Hepatocyte (in vitro differentiated cells): Measurements from ENCODE around the gene L1TD1.

ENCODE experiments used
- EZH2 ChIP-seq: fragments of 200-600 bp; sonication (generic); IDR thresholded peaks from 2 replicates; pipeline ENCODE4 v1.6.1; 2016; ENCODE audit warnings: antibody characterized with exemption, mild to moderate bottlenecking, borderline replicate concordance
- EZH2phosphoT487 ChIP-seq: fragments of 200-600 bp; sonication (generic); IDR thresholded peaks from one replicate; pipeline ENCODE4 v1.6.1; 2018; ENCODE audit warnings: antibody characterized with exemption, mild to moderate bottlenecking, low read depth, moderate library complexity; ENCODE audit not compliant: unreplicated experiment, severe bottlenecking
- TF ChIP-seq, protein P1 (sequence below): fragments of 200-600 bp; sonication (generic); IDR thresholded peaks from 2 replicates; pipeline ENCODE4 v1.5.1; 2016; ENCODE audit warnings: antibody characterized with exemption, mild to moderate bottlenecking; ENCODE audit not compliant: poor library complexity

DNA sequence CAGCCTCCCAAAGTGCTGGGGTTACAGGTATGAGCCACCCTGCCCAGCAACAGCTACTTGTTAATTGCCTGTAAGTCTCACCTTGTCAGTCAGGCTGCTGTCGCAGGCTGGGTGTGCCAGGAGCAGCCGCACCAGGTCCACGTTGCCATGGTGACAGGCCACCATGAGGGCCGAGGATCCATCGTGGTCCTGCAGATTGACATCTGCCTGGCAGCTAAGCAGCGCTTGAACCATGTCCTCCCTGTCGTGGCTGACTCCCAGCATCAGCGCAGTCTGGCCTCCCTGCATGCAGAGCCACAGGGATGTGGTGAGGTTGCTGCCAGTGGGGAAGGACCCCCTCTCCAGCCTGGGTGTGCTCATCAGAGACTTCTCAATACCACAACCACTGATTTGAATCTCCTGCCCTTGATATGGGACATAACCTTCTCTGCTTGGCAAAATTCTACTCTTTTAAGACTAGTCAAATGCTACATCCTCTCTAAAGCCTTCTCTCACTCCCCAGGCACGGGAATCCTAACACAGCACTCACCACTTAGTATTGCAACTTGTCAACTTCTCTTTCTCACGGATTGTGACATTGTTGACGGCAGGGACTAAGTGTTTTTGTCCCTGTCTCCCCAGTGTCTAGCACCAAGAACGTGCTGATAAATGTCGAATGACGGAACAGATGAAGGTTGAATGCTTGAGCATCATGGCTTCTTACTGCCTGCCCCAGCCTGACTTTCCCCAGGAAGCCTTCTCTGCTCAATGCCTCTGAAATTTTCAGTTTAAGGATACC lies 52.9 kb downstream of the L1TD1 start:
- TF ChIP-seq, protein P1, sequence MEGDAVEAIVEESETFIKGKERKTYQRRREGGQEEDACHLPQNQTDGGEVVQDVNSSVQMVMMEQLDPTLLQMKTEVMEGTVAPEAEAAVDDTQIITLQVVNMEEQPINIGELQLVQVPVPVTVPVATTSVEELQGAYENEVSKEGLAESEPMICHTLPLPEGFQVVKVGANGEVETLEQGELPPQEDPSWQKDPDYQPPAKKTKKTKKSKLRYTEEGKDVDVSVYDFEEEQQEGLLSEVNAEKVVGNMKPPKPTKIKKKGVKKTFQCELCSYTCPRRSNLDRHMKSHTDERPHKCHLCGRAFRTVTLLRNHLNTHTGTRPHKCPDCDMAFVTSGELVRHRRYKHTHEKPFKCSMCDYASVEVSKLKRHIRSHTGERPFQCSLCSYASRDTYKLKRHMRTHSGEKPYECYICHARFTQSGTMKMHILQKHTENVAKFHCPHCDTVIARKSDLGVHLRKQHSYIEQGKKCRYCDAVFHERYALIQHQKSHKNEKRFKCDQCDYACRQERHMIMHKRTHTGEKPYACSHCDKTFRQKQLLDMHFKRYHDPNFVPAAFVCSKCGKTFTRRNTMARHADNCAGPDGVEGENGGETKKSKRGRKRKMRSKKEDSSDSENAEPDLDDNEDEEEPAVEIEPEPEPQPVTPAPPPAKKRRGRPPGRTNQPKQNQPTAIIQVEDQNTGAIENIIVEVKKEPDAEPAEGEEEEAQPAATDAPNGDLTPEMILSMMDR: no peak
- TF ChIP-seq EZH2phosphoT487 (no peak), EZH2 (no peak)
